Panc1 (cell line): Measurements from ENCODE around the gene RBM19. TPM values are rescaled to one million over a fixed set of nuclear protein-coding genes. Genes with fewer than 3 reads are reported as not detected.

ENCODE experiments used
- ATAC-seq: fragments of 200-7000 bp; cut with Tn5 transposase; 2 replicates; pipeline ENCODE4 v1.9.1; 2020; ENCODE audit warnings: mild to moderate bottlenecking, moderate library complexity
- BruUV-seq: library from RNA; stranded (reverse); fragments of 400-500 nt; replicated peaks from 2 replicates; lab custom pipeline; 2021; lab: Mats Ljungman, UMichigan
- CTCF ChIA-PET: fragments of 300-600 bp; sonication (Branson Sonifier 250); formaldehyde crosslinking; loops from one replicate; lab custom pipeline; 2022; ENCODE audit warnings: antibody characterized with exemption; lab: Charles Lee
- POLR2A ChIA-PET: fragments of 300-600 bp; sonication (Branson Sonifier 250); formaldehyde crosslinking; loops from one replicate; lab custom pipeline; 2022; ENCODE audit warnings: antibody characterized with exemption; lab: Charles Lee
- DNase-seq: peaks from one replicate; pipeline ENCODE4 v3.0.0-alpha.2; 2010; ENCODE audit warnings: low read depth, low spot score
- H3K27ac ChIP-seq: 2 replicates; pipeline ENCODE4 v1.5.1; 2011; ENCODE audit warnings: mild to moderate bottlenecking, low read length, inconsistent platforms
- H3K27me3 ChIP-seq: fragments of 200-500 bp; sonication (Bioruptor generic); 2 replicates; pipeline ENCODE4 v1.6.0; 2014; ENCODE audit warnings: low read length, inconsistent platforms; ENCODE audit not compliant: control insufficient read depth, insufficient read depth
- H3K36me3 ChIP-seq: fragments of 200-500 bp; sonication (Bioruptor generic); 2 replicates; pipeline ENCODE4 v1.5.1; 2014; ENCODE audit warnings: inconsistent platforms, mild to moderate bottlenecking, low read length, moderate library complexity; ENCODE audit not compliant: control insufficient read depth, insufficient read depth
- H3K4me1 ChIP-seq: 2 replicates; pipeline ENCODE4 v1.5.1; 2011; ENCODE audit warnings: inconsistent platforms, mild to moderate bottlenecking, low read length, moderate library complexity; ENCODE audit not compliant: control insufficient read depth, insufficient read depth
- H3K4me3 ChIP-seq, 2 experiments: 2 replicates each; pipeline ENCODE4 v1.5.1; 2011 to 2012; ENCODE audit warnings: low read depth in 2 of 2, low read length in 2 of 2, mild to moderate bottlenecking in 2 of 2, inconsistent platforms in 1 of 2, moderate library complexity in 1 of 2
- H3K9me3 ChIP-seq: fragments of 200-500 bp; sonication (Bioruptor generic); 2 replicates; pipeline ENCODE4 v1.5.1; 2014; ENCODE audit warnings: low read depth, mild to moderate bottlenecking, inconsistent platforms, low read length, moderate library complexity; ENCODE audit not compliant: control insufficient read depth, insufficient read depth
- CTCF ChIP-seq: fragments of 450-650 bp; IDR thresholded peaks from 2 replicates; pipeline ENCODE4 v1.5.1; 2017; ENCODE audit warnings: mild to moderate bottlenecking
- POLR2AphosphoS5 ChIP-seq: IDR thresholded peaks from 2 replicates; pipeline ENCODE4 v1.6.1; 2012; ENCODE audit warnings: mild to moderate bottlenecking, low read depth, low read length, moderate library complexity
- REST ChIP-seq, 2 experiments: IDR thresholded peaks; 2 replicates each; pipeline ENCODE4 v1.6.1; 2011 to 2012; ENCODE audit warnings: low read depth in 2 of 2, control low read depth in 1 of 2, low read length in 1 of 2, mild to moderate bottlenecking in 1 of 2, moderate library complexity in 1 of 2; ENCODE audit not compliant: insufficient read depth in 1 of 2
- SIN3A ChIP-seq: IDR thresholded peaks from 2 replicates; pipeline ENCODE4 v1.6.1; 2012; ENCODE audit warnings: low read depth, mild to moderate bottlenecking, low read length, moderate library complexity, borderline replicate concordance; ENCODE audit not compliant: insufficient read depth
- TCF7L2 ChIP-seq: IDR thresholded peaks from 2 replicates; pipeline ENCODE4 v1.6.1; 2011; ENCODE audit warnings: mild to moderate bottlenecking, low read depth, low read length, inconsistent platforms
- in situ Hi-C: cut with HindIII; loops from 2 replicates; pipeline ENCODE4 v1.10.0; 2016; ENCODE audit warnings: low sequenced_read_pairs, low pct_unique_long_range_greater_than_20kb
- intact Hi-C: fragments of 100-400 bp; cut with micrococcal nuclease; formaldehyde crosslinking; loops from one replicate; pipeline ENCODE4 v1.10.0; 2022; ENCODE audit not compliant: unreplicated experiment
- total RNA-seq: library from RNA; stranded (reverse); gene quantifications from one replicate; pipeline ENCODE4 v1.2.1, GENCODE V29; 2021; ENCODE audit not compliant: unreplicated experiment

RBM19 gene
- total RNA-seq, 1 experiment from 2014 or later, result 44.8 TPM

DNA sequence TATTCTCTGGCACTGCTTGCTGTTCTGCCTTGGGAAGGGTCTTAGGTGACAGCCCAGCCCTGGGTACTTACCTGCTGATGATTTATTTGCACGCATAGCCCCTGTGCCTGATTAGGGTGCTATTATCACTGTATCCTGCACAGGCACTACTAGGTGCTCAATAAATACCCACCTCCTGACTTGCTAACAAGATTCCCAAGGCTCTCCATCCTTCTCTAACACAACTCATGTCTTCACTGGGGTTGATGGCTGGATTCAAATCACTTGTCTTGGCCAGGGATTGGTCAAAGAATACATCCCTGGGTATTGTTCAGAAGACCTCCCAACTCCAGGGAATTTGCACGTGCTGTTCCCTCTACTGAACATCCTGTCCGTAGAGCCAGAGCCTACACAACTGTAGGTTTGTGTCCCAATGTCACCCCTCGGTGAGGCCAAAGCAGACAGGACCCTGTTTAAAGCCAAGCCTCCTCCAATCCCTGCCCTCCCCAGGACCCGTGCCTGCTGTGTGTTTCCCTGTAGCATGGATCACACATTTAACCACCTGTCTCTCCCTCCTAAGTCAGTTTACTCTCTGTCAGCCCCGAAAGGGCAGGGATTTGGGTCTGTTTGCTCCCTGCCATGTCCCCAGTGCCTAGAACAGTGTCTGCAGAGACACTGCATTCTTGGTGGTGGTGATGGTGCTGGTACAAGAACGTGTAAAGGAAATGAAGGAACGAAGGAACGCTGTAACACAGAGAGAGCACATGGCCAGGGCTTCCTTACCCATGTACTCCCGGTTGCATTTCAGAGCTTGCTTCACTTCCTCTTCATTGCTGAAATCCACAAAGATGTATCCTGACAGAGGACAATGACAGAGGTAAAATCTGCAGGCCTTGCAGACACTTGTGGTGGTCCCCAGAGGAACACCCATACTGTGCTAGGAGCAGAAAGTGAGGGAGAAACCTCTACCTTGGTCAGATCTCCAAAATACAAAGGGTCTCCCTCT, 16.5 kb downstream of the RBM19 start:
- H3K27ac ChIP-seq, result no peak overlapping the region
- H3K4me3 ChIP-seq, result no peak overlapping the region
- H3K9me3 ChIP-seq, result no peaks in the 10 kb centered on the region
- TF ChIP-seq REST (IDR thresholded peaks at IDR 0.05; ENCODE audit: insufficient read depth in 1 of 2, low read depth in 2 of 2, low read length in 1 of 2) (no peak), POLR2AphosphoS5 (no peak), CTCF (no peak), SIN3A (no peak), TCF7L2 (no peak)
- no peak for DNase-seq
- ATAC-seq, result no peak
- ChIA-PET POLR2A (no interaction called here), CTCF (no interaction called here)
- peaks cover 5% of the 10 kb centered on the region for H3K36me3 ChIP-seq
- in situ Hi-C loops (no loop called here), intact Hi-C loops (no loop called here)
- no peaks in the 10 kb centered on the region for H3K27me3 ChIP-seq
- BruUV-seq, result no TSS peak
- no peaks in the 10 kb centered on the region for H3K4me1 ChIP-seq

DNA sequence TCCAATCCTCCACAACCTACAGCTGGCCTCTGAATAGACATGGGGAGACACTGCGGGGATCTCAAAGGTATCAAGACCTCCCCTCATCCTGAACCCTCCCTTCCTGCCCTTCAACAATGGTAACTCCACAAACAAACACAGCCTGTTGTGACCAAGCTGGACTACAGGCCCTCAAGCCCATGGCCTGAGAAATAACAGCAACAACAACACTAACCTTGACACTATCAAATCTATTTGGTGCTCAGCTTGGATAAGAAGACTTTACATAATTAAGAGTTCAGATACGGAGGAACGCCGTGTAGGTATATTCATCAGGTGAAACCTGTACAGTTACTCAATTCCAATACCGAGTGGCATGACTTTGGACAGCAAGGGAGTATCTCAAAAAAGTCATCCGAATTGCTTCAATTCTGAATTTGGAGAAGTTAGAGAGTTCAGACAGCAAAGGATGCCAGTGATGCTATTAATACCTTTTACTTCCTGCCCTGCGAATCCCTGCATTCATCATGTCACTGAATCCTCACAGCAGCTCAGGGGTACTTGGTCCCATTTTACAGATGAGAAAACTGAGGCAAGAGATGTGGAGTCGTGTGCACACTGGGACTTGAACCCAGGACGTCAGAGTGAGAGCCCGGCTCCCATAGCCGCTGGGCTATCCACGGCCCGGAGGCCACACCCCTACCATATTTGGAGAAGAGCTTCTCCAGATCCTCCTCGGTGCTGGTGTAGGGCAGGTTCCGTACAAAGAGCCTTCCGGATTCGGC, 17.8 kb downstream of the RBM19 start:
- H3K4me3 ChIP-seq, result no peak overlapping the region
- TF ChIP-seq CTCF (no peak), SIN3A (no peak), POLR2AphosphoS5 (no peak), TCF7L2 (no peak), REST (IDR thresholded peaks at IDR 0.05; ENCODE audit: insufficient read depth in 1 of 2, low read depth in 2 of 2, low read length in 1 of 2) (no peak)
- no peaks in the 10 kb centered on the region; the same call in 1 of the 2 replicates for H3K36me3 ChIP-seq
- intact Hi-C loops (no loop called here), in situ Hi-C loops (no loop called here)
- DNase-seq (no peak), ATAC-seq (no peak)
- CTCF ChIA-PET, result no interaction called here
- H3K9me3 ChIP-seq, result no peaks in the 10 kb centered on the region
- no TSS peak for BruUV-seq
- no peaks in the 10 kb centered on the region for H3K4me1 ChIP-seq
- POLR2A ChIA-PET, result no interaction called here
- H3K27ac ChIP-seq, result no peak overlapping the region
- H3K27me3 ChIP-seq, result no peaks in the 10 kb centered on the region
